ENCODE results near the gene TAX1BP3. TPM values are rescaled to one million over a fixed set of nuclear protein-coding genes. Genes with fewer than 3 reads are reported as not detected.

The TAX1BP3 gene
- total RNA-seq, 2 experiments from 2014 or later: 6.0 to 6.6 TPM

DNA sequence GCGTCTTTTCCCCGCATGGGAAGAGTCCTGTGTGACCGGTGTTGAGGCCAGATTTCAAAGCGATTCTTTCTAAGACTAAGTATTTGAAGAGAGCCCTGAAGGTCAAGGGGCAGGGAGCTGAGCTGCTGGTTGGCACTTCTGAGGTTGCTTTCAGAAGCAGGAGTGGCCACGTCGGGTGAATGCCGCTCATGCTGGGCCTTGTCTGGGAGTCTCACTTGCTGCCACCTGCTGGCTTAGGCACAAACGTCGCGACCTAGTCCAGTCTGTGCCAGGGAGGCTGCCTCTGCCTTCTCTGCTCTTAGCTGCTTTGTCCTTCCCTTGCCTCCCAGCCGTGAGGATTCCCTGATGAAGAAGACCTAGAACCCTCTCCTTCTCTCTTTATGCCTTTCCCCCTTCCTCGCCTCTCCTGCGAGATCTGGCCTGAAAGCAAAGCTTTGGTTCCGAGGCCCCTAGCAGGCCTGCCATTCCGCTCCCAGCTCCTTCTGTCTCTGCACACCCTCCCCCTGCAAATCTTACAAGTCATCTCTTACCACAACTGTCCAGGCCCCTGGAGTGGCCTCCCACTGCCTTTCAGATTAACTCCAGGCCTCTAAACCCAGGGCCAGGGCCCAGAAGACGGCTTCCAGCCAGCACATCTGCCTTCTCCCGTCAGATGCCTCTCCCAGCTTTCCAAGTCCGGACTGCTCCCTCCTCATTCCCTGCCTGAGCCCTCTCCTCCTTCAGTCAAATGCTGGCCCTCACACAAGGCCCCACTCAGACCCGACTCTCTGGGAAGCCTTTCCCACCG, 20.4 kb downstream of the TAX1BP3 start:
- TF ChIP-seq, protein P1, sequence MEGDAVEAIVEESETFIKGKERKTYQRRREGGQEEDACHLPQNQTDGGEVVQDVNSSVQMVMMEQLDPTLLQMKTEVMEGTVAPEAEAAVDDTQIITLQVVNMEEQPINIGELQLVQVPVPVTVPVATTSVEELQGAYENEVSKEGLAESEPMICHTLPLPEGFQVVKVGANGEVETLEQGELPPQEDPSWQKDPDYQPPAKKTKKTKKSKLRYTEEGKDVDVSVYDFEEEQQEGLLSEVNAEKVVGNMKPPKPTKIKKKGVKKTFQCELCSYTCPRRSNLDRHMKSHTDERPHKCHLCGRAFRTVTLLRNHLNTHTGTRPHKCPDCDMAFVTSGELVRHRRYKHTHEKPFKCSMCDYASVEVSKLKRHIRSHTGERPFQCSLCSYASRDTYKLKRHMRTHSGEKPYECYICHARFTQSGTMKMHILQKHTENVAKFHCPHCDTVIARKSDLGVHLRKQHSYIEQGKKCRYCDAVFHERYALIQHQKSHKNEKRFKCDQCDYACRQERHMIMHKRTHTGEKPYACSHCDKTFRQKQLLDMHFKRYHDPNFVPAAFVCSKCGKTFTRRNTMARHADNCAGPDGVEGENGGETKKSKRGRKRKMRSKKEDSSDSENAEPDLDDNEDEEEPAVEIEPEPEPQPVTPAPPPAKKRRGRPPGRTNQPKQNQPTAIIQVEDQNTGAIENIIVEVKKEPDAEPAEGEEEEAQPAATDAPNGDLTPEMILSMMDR (IDR thresholded peaks at IDR 0.05): peak; percentile 20
- no peaks in the 10 kb centered on the region for H3K27me3 Mint-ChIP-seq
- Histone ChIP-seq H3K4me1 (ENCODE audit: insufficient read depth, low read length) (peaks cover 3% of the 10 kb centered on the region), H3K9me3 (ENCODE audit: control insufficient read depth in 1 of 2, insufficient read depth in 1 of 2, low read length in 2 of 2) (no peaks in the 10 kb centered on the region), H3K27ac (ENCODE audit: low read depth in 1 of 2, low read length in 2 of 2) (no peak overlapping the region), H3K4me3 (ENCODE audit: low read length) (no peak overlapping the region), H3K36me3 (ENCODE audit: insufficient read depth, low read length) (peaks cover 5% of the 10 kb centered on the region), H3K27me3 (ENCODE audit: control insufficient read depth in 1 of 2, insufficient read depth in 2 of 2, low read length in 2 of 2) (no peaks in the 10 kb centered on the region)
- H3K9me3 Mint-ChIP-seq: no peaks in the 10 kb centered on the region
- H3K27ac Mint-ChIP-seq: no peak overlapping the region
- ATAC-seq (ENCODE audit: poor library complexity): peak; percentile 68
- H3K4me1 Mint-ChIP-seq (ENCODE audit: low read depth): no peaks in the 10 kb centered on the region
- DNase-seq: peak in 10 of 14 experiments; percentile 14 to 60 (median 32)
- ChIA-PET CTCF (interaction anchor here (2.5 kb wide), 1 partner anchor 599 kb away, joined by 7 read pairs; no protein-coding TSS in a partner anchor), POLR2A (no interaction called here)
- intact Hi-C loops (cut with DNase I, micrococcal nuclease): loop anchor here in 1 of 2 experiments (10.0 kb wide), 1 partner anchor 823 kb away; no protein-coding TSS in a partner anchor
- peaks cover 4% of the 10 kb centered on the region for H3K36me3 Mint-ChIP-seq (ENCODE audit: low read depth)
- no peak overlapping the region for H3K4me3 Mint-ChIP-seq

DNA sequence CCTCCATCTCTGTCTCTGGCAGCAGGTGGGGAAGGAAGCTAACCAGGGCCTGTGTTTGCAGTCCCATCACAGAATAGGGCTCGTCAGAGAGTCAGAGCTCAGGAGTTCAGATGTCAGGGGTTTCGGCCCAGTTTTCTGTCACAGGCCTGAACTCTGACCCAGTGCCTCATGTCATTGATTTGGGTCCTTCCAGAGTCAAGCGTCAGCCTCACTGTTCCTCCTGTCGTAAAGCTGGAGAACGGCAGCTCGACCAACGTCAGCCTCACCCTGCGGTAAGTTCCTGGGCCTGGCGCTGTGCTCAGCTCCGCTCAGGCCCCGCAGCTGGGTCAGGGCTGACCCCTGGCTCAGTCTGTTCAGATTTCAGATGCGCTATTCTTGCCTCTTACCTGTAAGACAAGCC, 21.1 kb downstream of the TAX1BP3 start:
- Histone ChIP-seq H3K36me3 (ENCODE audit: insufficient read depth, low read length) (peaks cover 5% of the 10 kb centered on the region), H3K9me3 (ENCODE audit: control insufficient read depth in 1 of 2, insufficient read depth in 1 of 2, low read length in 2 of 2) (no peaks in the 10 kb centered on the region), H3K27me3 (ENCODE audit: control insufficient read depth in 1 of 2, insufficient read depth in 2 of 2, low read length in 2 of 2) (no peaks in the 10 kb centered on the region), H3K4me1 (ENCODE audit: insufficient read depth, low read length) (peaks cover 3% of the 10 kb centered on the region), H3K4me3 (ENCODE audit: low read length) (no peak overlapping the region), H3K27ac (ENCODE audit: low read depth in 1 of 2, low read length in 2 of 2) (no peak overlapping the region)
- DNase-seq: no peak
- H3K4me3 Mint-ChIP-seq: no peak overlapping the region
- H3K4me1 Mint-ChIP-seq (ENCODE audit: low read depth): no peaks in the 10 kb centered on the region
- no peaks in the 10 kb centered on the region for H3K9me3 Mint-ChIP-seq
- POLR2A ChIA-PET: no interaction called here
- peaks cover 4% of the 10 kb centered on the region for H3K36me3 Mint-ChIP-seq (ENCODE audit: low read depth)
- intact Hi-C loops (cut with DNase I, micrococcal nuclease): loop anchor here in 1 of 2 experiments (10.0 kb wide), 1 partner anchor 822 kb away; no protein-coding TSS in a partner anchor
- H3K27ac Mint-ChIP-seq: no peak overlapping the region
- no peak for ATAC-seq (ENCODE audit: poor library complexity)
- CTCF ChIA-PET: interaction anchor here (2.5 kb wide), 1 partner anchor 599 kb away, joined by 7 read pairs; no protein-coding TSS in a partner anchor
- H3K27me3 Mint-ChIP-seq: no peaks in the 10 kb centered on the region
- TF ChIP-seq, protein P1 (IDR thresholded peaks at IDR 0.05): no peak

DNA sequence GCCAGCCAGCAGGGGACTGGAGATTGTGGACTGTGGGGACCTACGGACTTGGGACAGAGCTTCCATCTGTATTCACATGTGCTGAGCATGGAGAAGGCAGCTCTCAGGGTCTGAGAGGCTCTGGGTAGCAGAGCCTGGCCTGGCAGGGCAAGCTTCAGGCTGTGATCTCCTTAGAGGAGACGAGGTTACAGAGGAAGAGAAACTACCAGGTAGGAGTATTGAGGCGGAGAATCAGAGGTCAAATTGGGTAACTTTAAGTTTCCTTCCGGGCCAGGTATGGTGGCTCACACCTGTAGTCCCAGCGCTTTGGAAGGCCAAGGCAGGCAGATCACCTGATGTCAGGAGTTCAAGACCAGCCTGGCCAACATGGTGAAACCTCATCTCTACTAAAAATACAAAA, 23.1 kb downstream of the TAX1BP3 start:
- Histone ChIP-seq H3K4me1 (ENCODE audit: insufficient read depth, low read length) (peaks cover 3% of the 10 kb centered on the region), H3K4me3 (ENCODE audit: low read length) (no peak overlapping the region), H3K27me3 (ENCODE audit: control insufficient read depth in 1 of 2, insufficient read depth in 2 of 2, low read length in 2 of 2) (no peaks in the 10 kb centered on the region), H3K27ac (ENCODE audit: low read depth in 1 of 2, low read length in 2 of 2) (no peak overlapping the region), H3K36me3 (ENCODE audit: insufficient read depth, low read length) (peaks cover 5% of the 10 kb centered on the region), H3K9me3 (ENCODE audit: control insufficient read depth in 1 of 2, insufficient read depth in 1 of 2, low read length in 2 of 2) (no peaks in the 10 kb centered on the region)
- Mint-ChIP-seq H3K4me3 (no peak overlapping the region), H3K36me3 (ENCODE audit: low read depth) (peaks cover 4% of the 10 kb centered on the region), H3K4me1 (ENCODE audit: low read depth) (no peaks in the 10 kb centered on the region), H3K27me3 (no peaks in the 10 kb centered on the region), H3K9me3 (no peaks in the 10 kb centered on the region), H3K27ac (no peak overlapping the region)
- intact Hi-C loops (cut with DNase I, micrococcal nuclease): loop anchor here in 1 of 2 experiments (2.0 to 10.0 kb wide), 2 partner anchors 597 to 821 kb away; no protein-coding TSS in a partner anchor
- CTCF ChIA-PET: no interaction called here
- ATAC-seq (ENCODE audit: poor library complexity) (no peak), DNase-seq (no peak)
- POLR2A ChIA-PET: no interaction called here
- TF ChIP-seq, protein P1 (IDR thresholded peaks at IDR 0.05): no peak
